Measurements from ENCODE around the gene OTUD4. TPM values are rescaled to one million over a fixed set of nuclear protein-coding genes. Genes with fewer than 3 reads are reported as not detected.
"Not testable (repeated sequence)": the region's sequence is repeated elsewhere in the genome, so short reads cannot be mapped to it uniquely, and the experiment has no call there.

Gene OTUD4
- polyA plus RNA-seq, 4 donors, result 7.3 to 31.4 (median 8.9) TPM

DNA sequence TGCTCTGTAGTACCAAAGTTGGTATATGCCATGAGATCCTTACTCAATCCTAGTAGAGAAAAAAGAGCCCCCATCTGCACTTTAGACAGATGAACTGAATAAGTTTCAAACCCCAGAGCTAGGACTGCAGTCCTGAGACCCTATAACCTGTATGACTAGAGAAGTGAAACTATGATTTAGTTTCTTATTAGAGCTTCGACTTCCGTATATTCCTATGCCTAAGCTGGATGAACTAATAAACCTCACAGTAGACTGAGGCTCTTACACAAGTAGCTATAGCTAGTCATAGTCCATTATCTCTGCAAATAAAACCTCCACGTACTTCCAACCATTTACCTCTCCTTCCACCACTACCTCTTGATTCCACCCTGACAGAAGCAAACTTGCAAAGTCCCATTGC lies 6.3 kb upstream of the OTUD4 start:
- FAIRE-seq, result no peak
- H3K4me1 ChIP-seq (ENCODE audit: control insufficient read depth in 3 of 3, insufficient read depth in 2 of 3, low read depth in 1 of 3, low read length in 2 of 3), result no peaks in the 10 kb centered on the region
- no peaks in the 10 kb centered on the region for H3K36me3 ChIP-seq (ENCODE audit: control insufficient read depth in 3 of 3, insufficient read depth in 2 of 3, low read depth in 1 of 3, low read length in 3 of 3)
- H3K27me3 ChIP-seq (ENCODE audit: control insufficient read depth in 3 of 3, insufficient read depth in 3 of 3, low read length in 3 of 3), result no peaks in the 10 kb centered on the region
- DNase-seq, result no peak
- no peak overlapping the region for H3K27ac ChIP-seq (ENCODE audit: low read depth in 1 of 3, low read length in 2 of 3)
- WGBS, 3 donors, result 78 to 88% (median 85%) methylated on average over 3 of the region's 3 CpGs
- H3K4me3 ChIP-seq (ENCODE audit: low read depth in 1 of 3, low read length in 3 of 3), result no peak overlapping the region
- no peaks in the 10 kb centered on the region for H3K9me3 ChIP-seq (ENCODE audit: control insufficient read depth in 2 of 2, insufficient read depth in 1 of 2, low read depth in 1 of 2, low read length in 1 of 2)

DNA sequence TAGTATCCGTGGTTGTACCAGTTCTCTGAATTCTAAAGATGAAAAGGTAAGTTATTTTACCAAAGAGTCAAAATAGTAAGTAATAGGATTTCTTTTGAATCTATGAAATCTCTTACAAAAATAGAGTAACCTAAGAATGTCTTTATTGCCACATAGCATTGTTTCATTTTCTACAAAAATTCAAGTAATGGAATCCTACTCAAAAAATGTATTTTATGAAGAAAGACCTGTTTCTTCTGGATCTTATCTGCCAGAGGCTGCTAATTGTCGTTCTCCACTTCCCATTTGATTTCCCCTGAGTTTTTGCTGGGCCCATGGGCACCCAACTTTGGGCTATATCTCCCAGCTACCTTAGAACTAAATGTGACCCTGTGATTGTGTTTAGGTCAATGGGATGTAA lies 3.2 kb upstream of the OTUD4 start:
- peaks cover 0 to 5% (median 0%) of the 10 kb centered on the region in 3 donors for H3K4me1 ChIP-seq (ENCODE audit: control insufficient read depth in 3 of 3, insufficient read depth in 2 of 3, low read depth in 1 of 3, low read length in 2 of 3)
- no peaks in the 10 kb centered on the region for H3K9me3 ChIP-seq (ENCODE audit: control insufficient read depth in 2 of 2, insufficient read depth in 1 of 2, low read depth in 1 of 2, low read length in 1 of 2)
- 91 to 97% (median 94%) methylated on average over 2 of the region's 2 CpGs for WGBS, 3 donors
- no peaks in the 10 kb centered on the region for H3K36me3 ChIP-seq (ENCODE audit: control insufficient read depth in 3 of 3, insufficient read depth in 2 of 3, low read depth in 1 of 3, low read length in 3 of 3)
- FAIRE-seq, result no peak
- DNase-seq, result no peak
- H3K27ac ChIP-seq (ENCODE audit: low read depth in 1 of 3, low read length in 2 of 3), result no peak overlapping the region
- no peak overlapping the region for H3K4me3 ChIP-seq (ENCODE audit: low read depth in 1 of 3, low read length in 3 of 3)
- no peaks in the 10 kb centered on the region for H3K27me3 ChIP-seq (ENCODE audit: control insufficient read depth in 3 of 3, insufficient read depth in 3 of 3, low read length in 3 of 3)

DNA sequence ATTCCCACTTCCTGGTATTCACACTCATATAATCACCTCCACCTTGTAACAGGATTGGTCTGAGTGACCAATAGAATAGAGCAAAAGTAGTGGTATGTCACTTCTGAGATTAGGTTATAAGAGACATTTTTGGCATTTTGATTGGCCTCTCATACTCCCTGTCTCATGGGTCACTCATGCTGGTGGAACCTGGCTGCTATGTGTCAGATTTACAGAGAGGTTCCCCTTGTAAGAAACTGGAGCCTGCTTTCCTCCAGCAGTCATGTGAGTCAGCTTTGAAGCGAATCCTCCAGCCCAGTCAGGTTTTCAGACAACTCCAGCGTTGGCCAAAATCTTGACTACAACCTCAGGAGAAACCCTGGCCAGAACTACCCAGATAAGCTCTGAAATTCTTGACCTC lies 2.6 kb upstream of the OTUD4 start:
- FAIRE-seq (no peak), DNase-seq (no peak)
- 85 to 93% (median 87%) methylated on average over 2 of the region's 2 CpGs for WGBS, 3 donors
- H3K9me3 ChIP-seq (ENCODE audit: control insufficient read depth in 2 of 2, insufficient read depth in 1 of 2, low read depth in 1 of 2, low read length in 1 of 2), result no peaks in the 10 kb centered on the region
- no peak overlapping the region for H3K27ac ChIP-seq (ENCODE audit: low read depth in 1 of 3, low read length in 2 of 3)
- H3K36me3 ChIP-seq (ENCODE audit: control insufficient read depth in 3 of 3, insufficient read depth in 2 of 3, low read depth in 1 of 3, low read length in 3 of 3), result no peaks in the 10 kb centered on the region
- peaks cover 0 to 5% (median 0%) of the 10 kb centered on the region in 3 donors for H3K4me1 ChIP-seq (ENCODE audit: control insufficient read depth in 3 of 3, insufficient read depth in 2 of 3, low read depth in 1 of 3, low read length in 2 of 3)
- no peak overlapping the region for H3K4me3 ChIP-seq (ENCODE audit: low read depth in 1 of 3, low read length in 3 of 3)
- H3K27me3 ChIP-seq (ENCODE audit: control insufficient read depth in 3 of 3, insufficient read depth in 3 of 3, low read length in 3 of 3), result no peaks in the 10 kb centered on the region

DNA sequence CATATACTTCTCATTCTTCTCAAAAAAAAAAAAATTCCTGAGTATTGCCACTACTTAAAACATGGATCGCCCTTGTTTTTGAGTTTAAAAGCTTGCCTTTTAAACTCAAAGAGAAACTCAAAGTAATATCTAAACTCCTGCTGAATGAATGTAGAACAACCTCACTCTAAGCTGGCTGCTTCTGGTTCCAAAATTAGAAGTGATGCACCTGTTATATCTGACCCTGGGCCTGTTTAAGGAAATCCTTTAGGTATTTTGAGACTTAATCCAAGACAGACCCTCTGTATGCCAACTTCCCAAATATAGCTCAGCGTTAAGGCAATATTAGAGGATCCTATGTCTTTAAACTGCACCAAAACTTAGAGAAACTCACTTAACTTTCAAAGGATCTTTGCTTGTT lies 1.8 kb upstream of the OTUD4 start:
- Histone ChIP-seq H3K36me3 (ENCODE audit: control insufficient read depth in 3 of 3, insufficient read depth in 2 of 3, low read depth in 1 of 3, low read length in 3 of 3) (no peaks in the 10 kb centered on the region), H3K4me1 (ENCODE audit: control insufficient read depth in 3 of 3, insufficient read depth in 2 of 3, low read depth in 1 of 3, low read length in 2 of 3) (peaks cover 0 to 5% (median 4%) of the 10 kb centered on the region in 3 donors)
- 88 to 92% (median 92%) methylated on average over 2 of the region's 2 CpGs for WGBS, 3 donors

DNA sequence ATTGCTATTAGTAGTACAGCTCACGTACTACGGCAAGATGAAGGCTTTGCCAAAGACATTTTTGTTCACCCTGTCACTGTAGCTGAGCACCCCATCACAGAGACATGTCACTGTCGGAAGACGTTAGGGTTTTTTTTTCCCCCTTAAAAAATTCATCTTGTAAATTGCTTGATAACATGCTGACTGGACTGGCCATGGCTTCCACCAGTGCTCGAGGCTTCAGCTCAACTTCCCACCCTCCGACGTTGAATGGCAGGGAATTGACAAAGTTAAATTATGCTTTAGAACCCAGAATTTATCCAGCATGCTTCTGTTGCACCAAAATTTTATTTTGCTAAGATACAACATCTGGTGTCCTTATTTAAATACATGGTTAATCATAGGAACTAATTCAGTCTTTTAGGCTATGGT lies 707 bp upstream of the OTUD4 start:
- H3K36me3 ChIP-seq (ENCODE audit: control insufficient read depth in 3 of 3, insufficient read depth in 2 of 3, low read depth in 1 of 3, low read length in 3 of 3), result no peaks in the 10 kb centered on the region
- peaks cover 0 to 9% (median 8%) of the 10 kb centered on the region in 3 donors for H3K4me1 ChIP-seq (ENCODE audit: control insufficient read depth in 3 of 3, insufficient read depth in 2 of 3, low read depth in 1 of 3, low read length in 2 of 3)
- no peaks in the 10 kb centered on the region for H3K27me3 ChIP-seq (ENCODE audit: control insufficient read depth in 3 of 3, insufficient read depth in 3 of 3, low read length in 3 of 3)
- FAIRE-seq, result no peak
- no peak for DNase-seq
- 5 to 9% (median 5%) methylated on average over 7 of the region's 7 CpGs for WGBS, 3 donors
- H3K4me3 ChIP-seq (ENCODE audit: low read depth in 1 of 3, low read length in 3 of 3), result peak overlapping the region; percentile 73 to 87 (median 75)
- peak overlapping the region; percentile 88 to 98 (median 88) for H3K27ac ChIP-seq (ENCODE audit: low read depth in 1 of 3, low read length in 2 of 3)
- no peaks in the 10 kb centered on the region for H3K9me3 ChIP-seq (ENCODE audit: control insufficient read depth in 2 of 2, insufficient read depth in 1 of 2, low read depth in 1 of 2, low read length in 1 of 2)

More for the DNA sequence above, 1.8 kb upstream of the OTUD4 start:
- no peak for DNase-seq
- H3K27me3 ChIP-seq (ENCODE audit: control insufficient read depth in 3 of 3, insufficient read depth in 3 of 3, low read length in 3 of 3), result no peaks in the 10 kb centered on the region
- no peak overlapping the region for H3K4me3 ChIP-seq (ENCODE audit: low read depth in 1 of 3, low read length in 3 of 3)
- no peak for FAIRE-seq
- H3K9me3 ChIP-seq (ENCODE audit: control insufficient read depth in 2 of 2, insufficient read depth in 1 of 2, low read depth in 1 of 2, low read length in 1 of 2), result no peaks in the 10 kb centered on the region
- H3K27ac ChIP-seq (ENCODE audit: low read depth in 1 of 3, low read length in 2 of 3), result no peak overlapping the region

DNA sequence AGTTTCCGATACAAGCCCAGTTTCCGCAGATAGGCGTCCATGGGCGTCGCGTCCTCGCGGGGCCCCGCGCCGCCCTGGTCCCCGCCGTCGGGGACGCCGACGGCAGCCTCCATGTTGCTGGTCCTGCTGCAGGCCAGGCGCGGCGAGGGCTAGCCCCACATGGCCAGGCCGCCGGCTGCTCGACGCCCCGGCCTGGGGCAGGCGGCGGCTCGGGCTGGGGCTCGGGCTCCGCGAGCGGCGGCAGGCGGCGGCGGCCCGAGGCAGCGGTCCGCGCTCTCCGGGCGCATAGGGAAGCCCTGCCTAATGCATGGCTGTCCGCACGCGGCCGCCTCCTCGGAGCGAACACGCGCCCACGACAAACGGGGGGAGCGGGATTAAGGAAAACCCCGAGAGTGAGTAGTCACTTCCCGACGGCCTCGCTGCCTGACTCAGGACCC lies 510 bp downstream of the OTUD4 start:
- FAIRE-seq; H3K27me3 ChIP-seq (ENCODE audit: control insufficient read depth in 3 of 3, insufficient read depth in 3 of 3, low read length in 3 of 3); H3K9me3 ChIP-seq (ENCODE audit: control insufficient read depth in 2 of 2, insufficient read depth in 1 of 2, low read depth in 1 of 2, low read length in 1 of 2); H3K36me3 ChIP-seq (ENCODE audit: control insufficient read depth in 3 of 3, insufficient read depth in 2 of 3, low read depth in 1 of 3, low read length in 3 of 3); H3K4me1 ChIP-seq (ENCODE audit: control insufficient read depth in 3 of 3, insufficient read depth in 2 of 3, low read depth in 1 of 3, low read length in 2 of 3): not testable (repeated sequence)
- Histone ChIP-seq H3K4me3 (ENCODE audit: low read depth in 1 of 3, low read length in 3 of 3) (peak overlapping the region; percentile 76 to 87 (median 87)), H3K27ac (ENCODE audit: low read depth in 1 of 3, low read length in 2 of 3) (peak overlapping the region; percentile 97 to 98 (median 98))
- WGBS, 3 donors, result 0 to 1% (median 1%) methylated on average over 19 to 57 of the region's 57 CpGs
- DNase-seq, result peak in 1 of 2 donors; percentile 86

DNA sequence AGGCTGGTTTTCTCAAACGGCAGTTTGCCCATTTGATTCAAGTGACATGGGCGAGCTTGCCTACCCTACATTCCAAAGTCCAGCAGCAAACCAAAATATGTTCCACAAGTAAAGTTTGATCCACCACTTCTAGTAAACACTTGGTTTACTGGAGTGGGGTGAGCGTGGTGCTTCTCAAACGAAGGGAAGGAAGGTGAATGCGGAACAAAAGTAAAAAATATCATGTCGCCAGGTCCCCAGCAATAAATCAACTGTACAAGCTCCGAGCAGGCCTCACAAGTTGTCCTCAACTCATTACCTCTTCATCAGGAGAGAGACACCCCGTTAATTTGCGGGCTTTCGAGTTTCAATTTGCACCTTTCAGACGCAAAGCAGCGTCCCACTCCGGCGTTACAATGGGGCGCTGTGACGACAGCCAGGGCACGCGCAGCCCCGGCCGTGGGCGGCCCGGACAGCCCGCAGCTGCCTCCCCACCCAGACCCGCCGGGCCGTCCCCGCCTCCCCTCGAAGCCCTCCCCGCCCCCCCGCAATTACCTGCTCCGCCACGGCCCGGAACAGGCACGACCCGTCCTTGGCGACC lies 1.0 kb downstream of the OTUD4 start:
- H3K4me1 ChIP-seq (ENCODE audit: control insufficient read depth in 3 of 3, insufficient read depth in 2 of 3, low read depth in 1 of 3, low read length in 2 of 3), result peaks cover 0 to 9% (median 8%) of the 10 kb centered on the region in 3 donors
- FAIRE-seq (no peak), DNase-seq (peak; percentile 74 to 88)
- peak overlapping the region; percentile 76 to 87 (median 87) for H3K4me3 ChIP-seq (ENCODE audit: low read depth in 1 of 3, low read length in 3 of 3)
- WGBS, 3 donors, result 0% methylated on average over 24 to 36 of the region's 36 CpGs
- H3K27me3 ChIP-seq (ENCODE audit: control insufficient read depth in 3 of 3, insufficient read depth in 3 of 3, low read length in 3 of 3), result no peaks in the 10 kb centered on the region
- H3K27ac ChIP-seq (ENCODE audit: low read depth in 1 of 3, low read length in 2 of 3), result peak overlapping the region; percentile 97 to 98 (median 97)
- peaks cover 0 to 4% (median 0%) of the 10 kb centered on the region in 3 donors for H3K36me3 ChIP-seq (ENCODE audit: control insufficient read depth in 3 of 3, insufficient read depth in 2 of 3, low read depth in 1 of 3, low read length in 3 of 3)
- H3K9me3 ChIP-seq (ENCODE audit: control insufficient read depth in 2 of 2, insufficient read depth in 1 of 2, low read depth in 1 of 2, low read length in 1 of 2), result no peaks in the 10 kb centered on the region

DNA sequence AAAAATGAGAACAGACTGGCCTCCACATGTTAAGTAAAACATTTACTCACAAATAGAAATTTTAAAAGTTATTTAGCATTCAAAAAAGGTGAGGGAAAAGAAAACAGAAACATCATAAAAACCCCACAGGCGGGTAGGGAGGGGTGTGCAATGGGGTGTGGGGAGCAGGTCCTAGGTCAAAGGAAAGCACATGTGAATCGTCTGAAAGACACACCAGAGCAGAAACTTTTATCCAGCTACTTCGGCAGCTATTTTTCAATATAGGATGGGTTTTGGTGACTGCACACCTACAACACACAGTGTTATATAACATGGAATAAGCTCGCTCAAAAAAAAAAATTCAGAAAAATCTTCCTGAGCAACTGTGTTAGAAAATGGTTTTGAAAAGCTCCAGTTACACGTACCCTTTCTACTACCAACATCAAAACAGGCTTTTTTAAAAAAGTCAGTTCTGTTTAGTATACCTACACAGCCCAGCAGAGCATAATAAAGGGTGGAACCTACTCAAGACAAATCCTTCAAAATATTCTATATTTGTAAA lies 1.6 kb downstream of the OTUD4 start:
- 0 to 4% (median 1%) methylated on average over 5 of the region's 5 CpGs for WGBS, 3 donors
- DNase-seq, result peak in 1 of 2 donors; percentile 41
- Histone ChIP-seq H3K36me3 (ENCODE audit: control insufficient read depth in 3 of 3, insufficient read depth in 2 of 3, low read depth in 1 of 3, low read length in 3 of 3) (peaks cover 0 to 8% (median 0%) of the 10 kb centered on the region in 3 donors), H3K9me3 (ENCODE audit: control insufficient read depth in 2 of 2, insufficient read depth in 1 of 2, low read depth in 1 of 2, low read length in 1 of 2) (no peaks in the 10 kb centered on the region), H3K4me3 (ENCODE audit: low read depth in 1 of 3, low read length in 3 of 3) (peak overlapping the region; percentile 76 to 87 (median 87)), H3K27ac (ENCODE audit: low read depth in 1 of 3, low read length in 2 of 3) (peak overlapping the region; percentile 97 to 98 (median 97)), H3K4me1 (ENCODE audit: control insufficient read depth in 3 of 3, insufficient read depth in 2 of 3, low read depth in 1 of 3, low read length in 2 of 3) (peaks cover 0 to 9% (median 8%) of the 10 kb centered on the region in 3 donors), H3K27me3 (ENCODE audit: control insufficient read depth in 3 of 3, insufficient read depth in 3 of 3, low read length in 3 of 3) (no peaks in the 10 kb centered on the region)
- no peak for FAIRE-seq

Measured in small intestine (tissue), 7 donors.